ENCODE data around the gene CORO6.

Gene CORO6

DNA sequence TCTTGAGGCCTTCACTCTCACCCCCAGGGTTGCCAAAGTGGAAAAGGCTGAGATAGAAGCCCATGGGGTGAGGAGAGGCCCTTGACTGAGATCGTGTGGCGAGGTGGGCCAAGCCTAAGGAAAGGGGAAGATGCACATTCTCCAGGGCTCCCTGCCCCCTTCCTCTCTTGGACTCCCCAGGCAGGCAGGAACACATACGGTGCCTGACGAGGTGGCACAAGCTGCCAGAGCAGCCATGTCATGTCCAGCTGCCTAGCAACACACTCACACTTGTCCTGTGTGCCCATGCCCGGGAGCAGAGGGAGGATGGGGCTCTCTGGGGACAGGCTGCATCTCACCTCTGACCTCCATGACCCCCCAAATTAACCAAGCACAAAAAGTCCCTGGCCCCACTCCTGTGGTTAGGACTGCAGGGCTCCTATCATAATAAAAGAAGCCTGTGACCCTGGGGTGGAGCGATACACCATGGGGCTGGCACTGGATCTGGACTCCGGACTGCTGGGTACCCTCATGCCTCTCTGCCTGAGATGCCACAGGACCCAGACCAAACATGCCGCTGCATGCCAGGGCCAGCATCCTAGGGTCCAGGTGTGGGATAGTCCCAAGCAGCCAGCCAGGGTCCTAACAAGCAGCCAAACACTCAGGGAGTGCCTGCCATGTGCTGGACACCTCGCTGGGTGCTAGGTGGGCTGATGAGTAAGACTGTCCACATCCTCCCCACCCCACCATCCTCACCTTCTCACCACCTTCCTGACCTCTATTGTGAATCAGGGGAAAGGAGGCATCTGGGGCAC is 35.8 kb downstream of the CORO6 start:
- Histone ChIP-seq H3K9me3 (ENCODE audit: control insufficient read depth, low read depth, low read length) (no peaks in the 10 kb centered on the region), H3K4me3 (ENCODE audit: low read length) (no peak overlapping the region), H3K4me1 (ENCODE audit: control insufficient read depth, low read depth, low read length) (peaks cover 37% of the 10 kb centered on the region), H3K27me3 (ENCODE audit: control insufficient read depth, insufficient read depth, low read length) (peaks cover 8% of the 10 kb centered on the region), H3K36me3 (ENCODE audit: control insufficient read depth, low read depth, low read length) (peaks cover 4% of the 10 kb centered on the region), H3K27ac (ENCODE audit: low read length) (no peak overlapping the region), H3K9ac (ENCODE audit: low read length) (no peak overlapping the region)

DNA sequence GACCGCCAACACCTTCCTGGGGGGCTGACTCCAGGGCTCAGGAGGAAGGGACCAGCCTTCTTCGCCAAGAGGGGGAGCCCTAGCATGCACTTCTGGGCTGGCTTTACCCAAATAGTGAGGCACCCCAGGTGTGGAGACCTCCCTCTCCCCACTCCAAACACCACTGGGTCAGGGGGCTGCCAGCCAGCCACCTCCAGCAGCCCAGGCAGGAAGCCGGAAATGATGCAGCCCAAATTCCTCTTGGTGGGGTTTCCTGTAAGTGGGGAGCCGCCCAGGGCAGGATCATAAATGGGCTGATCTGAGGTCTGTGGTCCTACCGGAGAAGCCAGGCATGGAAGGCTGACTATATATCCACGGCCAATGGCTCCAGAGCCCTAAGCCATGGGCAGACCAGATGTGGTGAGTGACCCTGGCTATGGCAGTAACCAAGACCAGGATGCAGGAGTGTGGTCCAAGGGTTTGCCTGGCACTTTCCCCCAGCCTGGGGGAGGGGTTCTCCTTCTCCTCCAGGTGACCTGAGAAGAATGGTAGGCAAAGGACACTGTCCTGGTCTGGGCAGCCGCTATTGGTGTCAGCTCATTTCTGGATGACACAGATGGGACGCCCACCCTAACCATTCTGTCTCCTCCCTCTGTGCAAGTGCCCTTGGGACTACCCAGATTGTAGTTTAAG is 37.5 kb downstream of the CORO6 start:
- no peak overlapping the region for H3K9ac ChIP-seq (ENCODE audit: low read length)
- H3K4me1 ChIP-seq (ENCODE audit: control insufficient read depth, low read depth, low read length): peaks cover 30% of the 10 kb centered on the region
- H3K4me3 ChIP-seq (ENCODE audit: low read length): no peak overlapping the region
- H3K27ac ChIP-seq (ENCODE audit: low read length): no peak overlapping the region
- no peaks in the 10 kb centered on the region for H3K9me3 ChIP-seq (ENCODE audit: control insufficient read depth, low read depth, low read length)
- peaks cover 4% of the 10 kb centered on the region for H3K36me3 ChIP-seq (ENCODE audit: control insufficient read depth, low read depth, low read length)
- H3K27me3 ChIP-seq (ENCODE audit: control insufficient read depth, insufficient read depth, low read length): peaks cover 5% of the 10 kb centered on the region

DNA sequence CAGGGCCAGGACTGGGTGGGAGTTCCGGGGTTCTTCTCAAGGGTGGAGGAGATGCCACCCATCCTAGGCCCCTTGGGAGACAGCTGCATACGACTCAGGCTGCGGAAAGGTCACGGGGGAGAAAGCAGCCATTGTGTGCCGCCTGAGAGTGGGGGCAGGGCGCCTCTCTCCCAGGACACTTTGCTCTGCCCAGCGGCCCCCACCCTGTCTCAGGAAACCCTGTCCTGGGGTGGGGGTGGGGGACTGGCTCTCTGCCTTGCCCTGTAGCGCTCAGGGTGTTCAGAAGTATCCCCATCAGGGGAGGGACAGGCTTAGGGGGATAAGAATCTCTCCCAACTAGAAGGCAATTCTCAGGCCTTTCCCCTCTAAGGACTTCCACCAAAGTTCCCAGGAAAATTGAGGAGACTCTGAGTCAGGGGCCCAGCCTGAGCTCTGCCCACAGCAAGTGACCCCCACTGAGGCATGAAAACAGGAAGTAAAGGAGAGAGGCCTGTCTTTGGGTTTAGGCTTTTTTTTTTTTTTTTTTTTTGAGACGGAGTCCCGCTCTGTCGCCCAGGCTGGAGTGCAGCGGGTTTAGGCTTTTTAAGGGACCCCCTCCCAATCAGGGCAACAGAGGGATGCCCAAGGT is 38.1 kb downstream of the CORO6 start:
- no peaks in the 10 kb centered on the region for H3K9me3 ChIP-seq (ENCODE audit: control insufficient read depth, low read depth, low read length)
- no peaks in the 10 kb centered on the region for H3K27me3 ChIP-seq (ENCODE audit: control insufficient read depth, insufficient read depth, low read length)
- peak overlapping the region; percentile 2 for H3K9ac ChIP-seq (ENCODE audit: low read length)
- peaks cover 25% of the 10 kb centered on the region for H3K4me1 ChIP-seq (ENCODE audit: control insufficient read depth, low read depth, low read length)
- H3K36me3 ChIP-seq (ENCODE audit: control insufficient read depth, low read depth, low read length): peaks cover 4% of the 10 kb centered on the region
- H3K27ac ChIP-seq (ENCODE audit: low read length): no peak overlapping the region
- H3K4me3 ChIP-seq (ENCODE audit: low read length): no peak overlapping the region

DNA sequence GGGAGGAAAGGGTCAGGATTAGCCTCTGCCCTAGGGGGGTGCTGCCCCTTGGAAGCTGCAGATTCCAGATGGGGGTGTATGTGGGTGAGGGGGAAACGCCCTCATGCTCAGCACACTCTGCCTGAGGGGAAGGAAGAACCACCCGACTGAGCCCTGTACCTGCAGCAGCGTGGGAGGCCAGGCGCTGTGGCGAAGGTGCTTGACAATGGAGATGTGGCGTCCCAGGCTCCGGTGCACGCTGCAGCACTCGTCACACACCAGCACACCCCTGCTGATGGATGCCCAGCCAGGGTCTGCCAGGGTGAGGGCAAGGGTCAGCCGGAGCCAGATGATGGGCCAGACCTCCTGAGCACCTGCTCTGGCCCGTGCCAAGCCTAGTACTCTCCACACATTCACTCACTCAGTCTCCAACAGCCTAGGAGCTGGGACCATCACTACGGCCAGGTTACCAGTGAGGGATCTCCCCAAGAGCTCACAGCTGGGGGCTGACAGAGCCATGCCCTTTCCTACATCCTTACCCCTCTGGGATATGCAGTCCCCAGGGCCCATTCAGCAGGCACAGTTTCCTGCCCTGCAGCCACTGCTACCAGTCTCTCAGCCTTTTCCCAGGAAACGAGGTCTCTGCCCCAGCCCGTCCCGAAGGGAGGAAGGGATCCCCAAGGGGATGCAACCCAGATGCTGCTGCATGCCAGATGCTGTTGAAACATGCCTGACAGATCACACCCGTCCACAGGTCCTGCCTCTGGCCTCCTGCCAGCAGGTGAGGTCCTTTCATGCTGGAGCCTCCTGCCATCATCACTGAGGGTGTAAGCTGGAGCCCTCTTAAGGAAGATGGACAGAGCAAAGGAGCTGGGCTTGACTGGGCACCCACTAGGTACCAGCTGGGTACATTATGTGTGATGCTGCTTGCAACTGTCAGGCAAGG is 39.1 kb downstream of the CORO6 start:
- Histone ChIP-seq H3K27ac (ENCODE audit: low read length) (no peak overlapping the region), H3K9ac (ENCODE audit: low read length) (no peak overlapping the region), H3K27me3 (ENCODE audit: control insufficient read depth, insufficient read depth, low read length) (no peaks in the 10 kb centered on the region), H3K9me3 (ENCODE audit: control insufficient read depth, low read depth, low read length) (no peaks in the 10 kb centered on the region), H3K4me1 (ENCODE audit: control insufficient read depth, low read depth, low read length) (peaks cover 25% of the 10 kb centered on the region), H3K4me3 (ENCODE audit: low read length) (no peak overlapping the region), H3K36me3 (ENCODE audit: control insufficient read depth, low read depth, low read length) (peaks cover 9% of the 10 kb centered on the region)

DNA sequence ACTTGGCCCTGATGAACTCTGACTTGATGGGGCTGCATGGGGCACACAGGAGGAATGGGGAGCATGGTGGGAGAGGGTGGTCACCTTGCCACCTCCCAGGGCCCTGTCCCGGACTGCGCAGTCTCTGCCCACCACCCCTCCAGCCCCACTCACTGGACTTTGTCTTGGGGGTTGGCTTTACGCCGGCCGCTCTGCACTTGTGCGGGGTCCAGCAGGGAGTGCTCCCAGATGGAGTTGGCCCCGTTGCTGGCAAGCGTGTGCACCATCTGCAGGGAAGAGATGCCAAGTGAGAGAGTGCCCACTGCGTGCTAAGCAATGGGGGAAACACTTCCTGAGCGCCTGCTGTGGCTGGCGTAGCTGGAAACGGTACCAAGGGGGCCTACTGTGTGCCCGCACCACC is 39.9 kb downstream of the CORO6 start:
- Histone ChIP-seq H3K4me1 (ENCODE audit: control insufficient read depth, low read depth, low read length) (peaks cover 17% of the 10 kb centered on the region), H3K36me3 (ENCODE audit: control insufficient read depth, low read depth, low read length) (peaks cover 10% of the 10 kb centered on the region), H3K27me3 (ENCODE audit: control insufficient read depth, insufficient read depth, low read length) (no peaks in the 10 kb centered on the region), H3K9ac (ENCODE audit: low read length) (no peak overlapping the region), H3K9me3 (ENCODE audit: control insufficient read depth, low read depth, low read length) (no peaks in the 10 kb centered on the region), H3K4me3 (ENCODE audit: low read length) (no peak overlapping the region), H3K27ac (ENCODE audit: low read length) (no peak overlapping the region)

DNA sequence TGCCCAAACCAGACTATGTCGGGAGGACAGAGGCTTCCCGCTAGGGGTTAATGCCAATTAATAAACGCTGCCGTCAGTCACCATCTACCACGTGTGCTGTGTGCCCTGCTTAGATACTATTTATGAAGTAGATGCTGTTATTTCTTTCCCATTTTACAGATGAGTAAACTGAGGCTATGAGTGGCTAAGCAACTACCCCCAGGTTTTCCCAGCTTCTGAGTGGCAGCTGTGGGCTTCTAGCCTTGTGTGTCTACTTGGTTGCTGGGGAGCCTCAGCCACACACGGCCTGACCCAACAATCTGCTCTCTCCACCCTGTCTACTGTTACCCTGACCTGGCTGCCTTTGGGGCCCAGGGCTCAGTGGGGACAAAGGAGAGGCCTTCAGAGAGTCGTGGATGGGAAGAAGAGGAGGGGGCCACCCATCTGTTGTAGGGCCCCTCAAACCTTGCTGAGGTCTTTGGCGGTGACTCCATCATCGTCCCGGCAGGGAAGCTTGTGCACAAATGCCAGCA is 40.4 kb downstream of the CORO6 start:
- peaks cover 16% of the 10 kb centered on the region for H3K4me1 ChIP-seq (ENCODE audit: control insufficient read depth, low read depth, low read length)
- H3K9me3 ChIP-seq (ENCODE audit: control insufficient read depth, low read depth, low read length): no peaks in the 10 kb centered on the region
- H3K9ac ChIP-seq (ENCODE audit: low read length): no peak overlapping the region
- H3K36me3 ChIP-seq (ENCODE audit: control insufficient read depth, low read depth, low read length): peaks cover 15% of the 10 kb centered on the region
- no peak overlapping the region for H3K27ac ChIP-seq (ENCODE audit: low read length)
- H3K27me3 ChIP-seq (ENCODE audit: control insufficient read depth, insufficient read depth, low read length): no peaks in the 10 kb centered on the region
- no peak overlapping the region for H3K4me3 ChIP-seq (ENCODE audit: low read length)

DNA sequence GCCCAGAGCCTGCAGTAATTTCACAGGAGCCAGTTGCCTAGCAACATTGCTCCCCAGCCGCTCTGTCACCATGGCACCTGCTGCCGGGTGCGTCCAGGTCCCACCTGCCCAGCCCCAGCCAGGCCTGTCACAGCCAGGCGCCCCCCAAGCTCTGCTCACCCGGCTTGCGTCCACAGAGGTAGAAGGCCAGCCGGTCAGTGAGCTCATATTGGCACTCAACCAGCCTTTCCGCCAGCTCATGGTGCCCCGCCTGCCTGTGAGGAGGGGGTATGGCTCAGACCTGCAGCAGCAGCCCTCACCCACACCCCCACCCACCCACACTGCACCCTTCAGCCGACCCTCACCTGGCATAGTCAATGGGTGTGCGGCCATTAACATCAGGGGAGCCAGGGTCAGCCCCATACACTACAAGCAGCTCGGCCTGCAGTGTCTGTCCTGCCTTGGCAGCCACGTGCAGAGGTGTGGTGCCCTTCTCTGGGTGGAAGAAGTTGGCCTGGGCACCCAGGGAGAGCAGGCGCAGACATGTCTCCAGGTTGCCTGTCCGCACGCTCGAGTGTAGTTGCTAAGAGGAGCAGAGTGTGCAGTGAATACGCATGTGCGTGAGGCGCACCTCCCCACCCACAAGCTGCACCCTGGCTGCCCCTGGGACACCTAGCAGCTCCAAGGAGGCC is 41.0 kb downstream of the CORO6 start:
- Histone ChIP-seq H3K4me3 (ENCODE audit: low read length) (no peak overlapping the region), H3K27ac (ENCODE audit: low read length) (no peak overlapping the region), H3K4me1 (ENCODE audit: control insufficient read depth, low read depth, low read length) (peaks cover 16% of the 10 kb centered on the region), H3K9ac (ENCODE audit: low read length) (no peak overlapping the region), H3K9me3 (ENCODE audit: control insufficient read depth, low read depth, low read length) (no peaks in the 10 kb centered on the region), H3K36me3 (ENCODE audit: control insufficient read depth, low read depth, low read length) (peaks cover 18% of the 10 kb centered on the region), H3K27me3 (ENCODE audit: control insufficient read depth, insufficient read depth, low read length) (no peaks in the 10 kb centered on the region)

DNA sequence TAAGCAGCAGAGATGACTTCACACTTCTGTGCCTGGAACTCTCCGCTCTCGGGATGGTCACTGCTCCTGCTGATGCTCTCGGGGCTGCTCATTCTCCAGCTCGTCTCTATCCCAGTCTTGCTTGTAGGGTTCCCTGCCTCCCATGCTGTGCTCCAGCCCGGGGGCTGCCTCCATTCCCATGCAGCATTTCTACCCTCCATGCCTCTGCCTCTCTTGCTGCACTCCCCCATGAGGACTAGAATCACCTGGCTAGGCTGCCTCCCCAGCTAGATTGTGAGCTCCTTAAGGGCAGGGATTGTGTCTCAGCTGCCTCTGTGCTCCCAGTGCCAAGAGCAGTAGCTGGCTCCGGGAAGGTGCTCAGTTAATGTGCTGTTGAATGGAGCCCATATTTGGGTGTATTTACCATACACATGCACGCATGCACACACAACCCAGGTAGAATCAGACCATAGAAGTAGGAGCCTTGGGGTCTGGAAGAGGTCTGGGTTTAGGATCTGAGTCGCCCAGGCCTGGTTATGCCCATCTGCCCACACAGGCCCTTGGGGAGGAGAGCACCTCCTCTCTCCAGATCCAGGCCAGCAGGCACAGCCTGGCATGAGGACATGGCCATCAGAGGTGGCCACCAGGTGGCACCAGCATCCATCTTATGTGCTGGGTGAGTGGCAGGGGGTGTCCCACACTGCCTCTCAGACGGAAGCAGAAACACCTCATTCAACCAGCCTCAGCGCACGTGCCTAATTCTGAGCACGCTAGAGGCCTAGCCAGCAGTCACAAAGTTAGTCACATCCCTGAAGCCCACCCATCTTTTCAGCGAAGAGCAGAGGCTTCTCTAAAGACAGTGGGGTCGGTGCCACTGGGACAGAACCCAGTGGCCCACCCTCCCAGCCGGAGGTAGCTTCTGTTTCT is 42.6 kb downstream of the CORO6 start:
- H3K27me3 ChIP-seq (ENCODE audit: control insufficient read depth, insufficient read depth, low read length): no peaks in the 10 kb centered on the region
- peaks cover 26% of the 10 kb centered on the region for H3K36me3 ChIP-seq (ENCODE audit: control insufficient read depth, low read depth, low read length)
- peaks cover 11% of the 10 kb centered on the region for H3K4me1 ChIP-seq (ENCODE audit: control insufficient read depth, low read depth, low read length)
- H3K9ac ChIP-seq (ENCODE audit: low read length): no peak overlapping the region
- no peaks in the 10 kb centered on the region for H3K9me3 ChIP-seq (ENCODE audit: control insufficient read depth, low read depth, low read length)
- H3K4me3 ChIP-seq (ENCODE audit: low read length): no peak overlapping the region
- H3K27ac ChIP-seq (ENCODE audit: low read length): no peak overlapping the region

DNA sequence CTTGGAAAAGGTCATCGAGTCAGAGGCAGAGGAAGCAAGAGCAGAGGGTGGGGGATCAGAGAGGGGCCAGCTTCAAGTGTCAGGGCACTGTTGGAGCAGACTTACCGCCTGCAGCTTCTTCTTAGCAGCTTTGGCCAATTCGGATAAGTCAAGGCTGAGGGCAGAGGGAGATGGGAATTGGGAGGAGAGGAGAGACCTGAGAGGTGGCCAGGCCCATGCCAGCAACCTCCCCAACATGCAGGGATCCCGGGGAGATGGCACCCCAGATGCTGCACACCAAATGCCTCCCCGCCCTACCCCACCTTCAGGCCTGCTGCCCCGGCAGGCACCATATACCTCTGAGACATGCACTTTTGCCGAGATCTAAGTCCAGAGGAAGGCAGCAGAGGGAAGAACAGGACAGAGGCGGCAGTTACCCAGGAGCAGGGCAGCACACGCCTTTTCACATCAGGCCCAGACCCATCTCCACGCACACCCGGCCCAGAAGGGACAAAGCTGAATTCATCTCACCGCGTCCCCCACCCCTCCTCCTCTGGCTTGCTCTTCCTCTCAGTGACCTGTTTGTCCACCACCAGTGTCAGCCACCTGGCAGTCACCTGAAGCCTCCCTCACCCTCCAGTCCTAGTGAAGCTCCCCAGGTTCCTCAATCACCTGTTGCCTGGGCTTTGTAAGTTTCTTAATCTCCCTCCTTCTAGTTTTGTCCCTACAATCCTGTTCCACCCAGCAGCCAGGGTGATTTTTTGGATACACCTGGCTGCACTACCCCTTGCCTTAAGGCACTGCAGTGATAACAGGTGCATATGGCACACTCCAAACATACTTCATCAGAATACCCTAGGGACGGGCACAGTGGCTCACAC is 43.9 kb downstream of the CORO6 start:
- no peaks in the 10 kb centered on the region for H3K27me3 ChIP-seq (ENCODE audit: control insufficient read depth, insufficient read depth, low read length)
- H3K4me1 ChIP-seq (ENCODE audit: control insufficient read depth, low read depth, low read length): no peaks in the 10 kb centered on the region
- no peak overlapping the region for H3K27ac ChIP-seq (ENCODE audit: low read length)
- H3K9ac ChIP-seq (ENCODE audit: low read length): no peak overlapping the region
- H3K4me3 ChIP-seq (ENCODE audit: low read length): no peak overlapping the region
- no peaks in the 10 kb centered on the region for H3K9me3 ChIP-seq (ENCODE audit: control insufficient read depth, low read depth, low read length)
- peaks cover 26% of the 10 kb centered on the region for H3K36me3 ChIP-seq (ENCODE audit: control insufficient read depth, low read depth, low read length)

Measured in iPS-18a (cell line).